Stimulated activated CD4-positive, alpha-beta T cell treated with anti-CD3 and anti-CD28 coated beads, TNF-alpha, amount 100 ng/mL, for 24 hours (primary cell): ENCODE data around the gene TRAP1.

ENCODE experiments used
- DNase-seq, 3 experiments: peaks; one replicate each; pipeline ENCODE4 v3.0.0-alpha.2; 2020; ENCODE audit warnings: low read depth in 3 of 3

The TRAP1 gene

DNA sequence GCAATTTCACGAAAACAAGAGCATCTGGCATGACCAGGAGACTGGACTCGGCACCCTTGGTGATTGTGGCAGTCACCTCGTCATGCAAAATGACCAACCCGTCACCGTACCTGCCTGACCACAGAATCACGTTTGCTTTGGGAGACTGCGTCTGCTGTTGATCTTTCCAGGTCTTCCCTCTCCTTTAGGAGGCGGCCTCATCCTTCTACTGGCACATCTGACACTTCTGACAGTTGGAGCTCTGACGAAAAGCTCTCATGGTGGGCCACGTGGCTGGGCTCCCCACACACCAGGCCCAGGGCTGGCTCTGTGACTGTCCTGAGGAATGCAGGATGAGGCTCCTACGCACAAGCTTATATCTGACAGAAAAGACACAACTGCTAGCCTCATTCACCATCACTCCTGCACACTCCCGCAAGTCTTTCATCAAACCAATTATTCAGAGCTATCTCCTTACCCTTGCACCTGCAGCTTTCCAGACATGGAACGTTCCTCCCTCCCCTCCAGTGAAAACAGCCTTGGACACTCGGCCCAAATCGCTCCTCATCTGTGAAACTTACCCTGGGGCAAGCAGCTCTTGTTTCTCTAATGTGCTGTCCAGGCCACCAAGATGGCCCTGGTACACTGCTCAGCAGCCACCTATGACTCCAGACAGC lies 3.6 kb downstream of the TRAP1 start:
- no peak for DNase-seq

DNA sequence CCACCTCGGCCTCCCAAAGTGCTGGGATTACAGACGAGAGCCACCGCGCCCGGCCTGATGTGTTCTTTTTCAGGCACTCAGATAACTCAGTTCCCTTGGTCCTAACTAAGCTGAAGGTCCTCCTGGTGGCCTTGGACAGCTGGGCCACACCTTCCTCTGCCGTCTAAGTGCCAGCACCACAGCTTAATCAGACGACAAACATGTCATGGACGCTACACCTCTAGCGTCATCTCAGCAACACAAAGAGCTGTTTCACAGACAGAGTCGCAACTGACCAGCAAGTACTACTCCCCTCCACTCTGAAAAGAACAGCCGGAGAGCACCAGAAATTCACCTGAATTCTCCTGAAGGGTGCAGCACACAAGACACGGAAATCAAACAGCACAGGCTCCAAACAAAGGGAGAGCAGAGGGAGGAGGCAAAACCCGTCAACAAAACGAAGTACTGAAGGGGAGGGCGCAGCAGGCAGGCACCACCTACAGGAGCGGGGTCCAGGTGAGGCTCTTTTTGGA lies 4.4 kb downstream of the TRAP1 start:
- no peak for DNase-seq

DNA sequence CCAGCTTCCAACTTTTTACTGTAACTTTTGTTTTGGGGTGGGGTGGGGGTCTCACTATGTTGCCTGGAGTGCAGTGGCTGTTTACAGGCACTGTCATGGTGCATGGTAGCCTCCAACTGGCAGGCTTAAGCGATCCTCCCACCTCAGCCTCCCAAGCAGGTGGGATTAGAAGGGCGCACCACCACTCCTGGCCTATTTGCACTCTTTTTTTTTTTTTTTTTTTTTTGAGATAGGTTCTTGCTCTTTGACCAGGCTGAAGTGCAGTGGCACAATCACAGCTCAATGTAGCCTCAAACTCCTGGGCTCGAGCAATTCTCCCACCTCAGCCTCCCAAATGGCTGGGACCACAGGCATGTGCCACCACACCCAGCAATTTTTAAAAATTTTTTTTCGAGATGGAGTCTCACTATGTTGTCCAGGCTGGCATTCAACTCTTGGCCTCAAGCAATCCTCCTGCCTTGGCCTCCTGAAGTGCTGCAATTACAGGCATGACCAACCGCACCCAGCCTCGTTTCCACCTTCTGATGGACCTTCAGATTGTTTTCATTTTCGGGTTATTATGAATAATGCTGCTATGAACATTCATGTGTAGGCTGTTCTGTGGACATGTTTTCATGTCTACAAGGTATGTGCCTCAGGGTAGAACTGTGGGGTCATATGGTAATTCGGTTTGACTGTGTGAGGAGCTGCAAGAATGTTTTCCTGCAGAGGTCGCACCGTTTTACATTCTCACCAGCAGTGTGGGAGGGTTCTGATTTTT lies 10.9 kb downstream of the TRAP1 start:
- DNase-seq = no peak

DNA sequence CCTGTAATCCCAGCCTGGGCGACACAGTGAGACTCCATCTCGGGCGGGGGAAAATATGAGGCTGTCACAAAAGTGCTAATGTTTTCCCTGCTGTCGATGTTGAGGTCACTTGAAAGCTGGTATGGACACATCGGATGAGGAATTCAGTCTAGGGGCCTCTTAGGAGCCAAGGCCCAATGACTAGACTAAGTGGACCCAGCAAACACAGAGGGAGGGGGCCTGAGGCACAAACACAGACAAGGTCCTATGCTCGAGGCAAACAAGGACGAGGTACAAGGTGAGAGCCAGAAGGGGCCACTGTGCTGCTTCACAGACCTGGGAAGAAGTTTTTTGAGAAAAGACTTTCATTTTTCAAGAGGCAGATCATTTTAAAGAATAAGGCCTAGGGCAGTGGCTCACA lies 15.2 kb downstream of the TRAP1 start:
- DNase-seq = no peak

DNA sequence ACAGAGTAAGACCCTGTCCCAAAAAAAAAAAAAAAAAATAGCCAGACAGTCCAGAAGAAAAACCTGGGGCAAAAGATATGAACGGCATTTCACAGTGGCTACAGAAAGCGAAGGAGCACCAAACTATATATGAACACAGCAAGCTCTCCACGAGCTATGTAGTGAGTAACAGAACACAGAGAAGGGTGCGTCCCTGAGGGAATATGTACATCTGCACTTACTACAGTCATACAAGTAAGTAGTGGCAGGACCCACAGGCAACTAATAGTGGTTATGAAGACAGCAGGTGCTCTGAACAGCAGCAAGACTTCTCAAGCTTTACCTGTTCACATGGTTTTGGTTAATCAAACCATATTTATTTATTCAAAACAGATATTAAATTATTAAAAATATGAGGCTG lies 15.8 kb downstream of the TRAP1 start:
- DNase-seq = no peak

DNA sequence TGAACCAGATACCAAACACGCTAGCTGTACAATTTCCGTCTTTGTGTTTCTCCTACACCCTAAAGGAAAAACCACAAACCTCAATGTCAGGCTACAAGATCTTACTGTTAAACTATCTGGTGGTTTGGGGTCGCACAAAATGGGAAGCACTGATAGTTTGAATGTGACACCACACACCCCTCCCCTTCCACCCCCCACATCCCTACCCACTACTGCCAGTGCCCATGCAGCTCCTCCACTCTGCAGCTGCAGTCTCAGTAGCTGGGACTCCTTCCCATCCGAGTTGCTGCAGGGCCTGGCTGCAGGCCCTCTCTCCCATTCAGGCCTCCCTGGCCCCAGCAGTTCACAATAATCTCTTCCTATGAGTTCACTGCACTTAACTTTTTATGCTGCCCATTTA lies 18.4 kb downstream of the TRAP1 start:
- no peak for DNase-seq

DNA sequence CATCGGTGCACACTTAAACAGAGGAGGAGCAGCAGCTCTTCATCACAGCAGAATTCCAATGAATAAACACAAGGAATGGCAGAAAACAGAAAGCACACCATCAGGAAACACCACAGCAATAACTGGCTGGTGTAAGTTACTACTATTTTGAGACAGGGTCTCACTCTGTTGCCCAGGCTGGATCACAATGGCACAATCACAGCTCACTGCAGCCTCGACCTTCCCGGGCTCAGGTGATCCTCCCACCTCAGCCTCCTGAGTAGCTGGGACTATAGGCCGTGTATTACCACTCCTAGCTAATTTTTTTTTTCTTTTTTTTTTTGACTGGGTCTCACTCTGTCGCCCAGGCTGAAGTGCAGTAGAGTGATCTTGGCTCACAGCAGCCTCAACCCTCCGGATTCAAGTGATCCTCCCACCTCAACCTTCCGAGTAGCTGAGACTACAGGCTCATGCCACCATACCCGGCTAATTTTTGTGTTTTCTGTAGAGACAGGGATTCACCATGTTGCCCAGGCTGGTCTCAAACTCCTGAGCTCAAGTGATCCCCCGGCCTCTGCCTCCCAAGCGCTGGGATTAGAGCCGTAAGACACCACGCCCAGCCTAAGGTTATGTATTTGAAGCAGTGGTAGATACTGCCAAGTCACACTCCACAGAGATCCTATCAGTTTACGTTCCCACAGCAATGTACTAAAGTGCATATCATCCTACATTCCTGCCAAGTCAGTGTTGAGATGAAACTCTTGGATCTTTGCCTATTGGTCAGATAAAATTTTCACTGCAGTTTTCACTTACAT lies 20.7 kb downstream of the TRAP1 start:
- no peak for DNase-seq

DNA sequence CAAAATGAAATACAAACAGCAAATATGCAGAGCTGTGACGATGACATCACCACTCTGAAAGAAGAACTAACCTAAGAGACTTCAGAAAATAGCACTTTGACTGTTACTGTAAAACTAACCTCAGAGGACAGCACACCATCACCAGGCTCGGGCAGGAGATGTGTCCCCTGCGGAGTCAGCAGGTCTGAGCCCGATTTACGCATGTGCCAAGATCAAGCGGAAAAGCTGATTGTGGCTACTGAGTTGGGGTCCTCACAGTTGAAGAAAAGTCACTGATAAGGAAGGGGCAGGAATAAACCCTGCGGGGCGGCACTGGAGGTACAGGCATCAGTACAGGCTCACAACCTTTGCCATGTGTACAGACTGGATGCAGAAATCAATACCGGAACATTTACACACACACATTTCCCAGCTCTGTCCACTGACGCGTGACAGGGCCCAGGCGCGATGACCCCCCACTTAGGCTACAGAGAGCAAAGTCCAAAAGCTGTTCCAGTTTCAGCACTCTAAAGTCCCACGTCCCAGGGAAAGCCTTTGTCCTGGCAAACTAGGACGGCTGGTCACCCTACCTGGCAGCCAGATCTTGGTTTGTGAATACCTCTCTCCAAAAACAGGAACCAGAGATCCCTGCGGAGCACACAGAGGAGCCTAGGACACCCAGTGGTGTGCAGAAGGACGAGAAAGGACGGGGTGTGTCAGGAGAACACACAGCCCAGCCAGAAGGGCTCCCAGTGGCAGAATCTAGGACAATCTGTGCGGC lies 21.5 kb downstream of the TRAP1 start:
- DNase-seq = no peak

DNA sequence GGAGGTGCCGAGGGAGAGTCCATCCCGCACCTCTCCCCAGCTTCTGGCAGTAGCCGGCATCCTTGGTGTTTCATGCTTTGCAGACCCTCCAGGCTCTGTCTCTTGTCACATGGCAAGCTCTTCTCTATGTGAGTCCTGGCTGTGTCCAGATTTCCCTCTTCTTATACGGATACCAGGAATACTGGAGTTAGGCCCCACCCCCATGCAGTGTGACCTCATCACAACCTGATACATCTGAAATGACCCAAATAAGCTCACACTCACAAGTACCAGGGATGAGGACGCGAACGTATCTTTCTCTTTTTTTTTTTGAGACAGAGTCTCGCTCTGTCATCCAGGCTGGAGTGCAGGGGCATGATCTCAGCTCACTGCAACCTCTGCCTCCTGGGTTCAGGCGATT lies 23.3 kb downstream of the TRAP1 start:
- DNase-seq = no peak

DNA sequence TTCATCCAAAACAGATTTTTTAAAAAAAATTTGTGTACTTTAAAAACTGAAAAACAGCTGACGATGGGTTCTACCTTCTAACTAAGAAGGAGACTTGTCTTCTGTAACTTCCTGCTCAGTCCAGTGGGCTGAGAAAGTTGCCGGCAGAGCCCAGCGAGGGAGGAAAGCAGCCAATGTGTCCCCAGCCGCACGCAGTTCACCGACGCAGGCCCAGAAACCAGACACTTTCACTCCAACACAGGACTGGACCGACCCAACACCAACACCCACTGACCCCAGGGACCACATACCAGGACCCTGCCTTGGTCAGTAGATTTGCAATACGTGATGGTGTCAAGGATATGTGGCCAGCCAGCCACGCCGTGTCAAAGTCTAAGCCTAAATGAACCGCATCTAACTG lies 25.6 kb downstream of the TRAP1 start:
- no peak for DNase-seq

DNA sequence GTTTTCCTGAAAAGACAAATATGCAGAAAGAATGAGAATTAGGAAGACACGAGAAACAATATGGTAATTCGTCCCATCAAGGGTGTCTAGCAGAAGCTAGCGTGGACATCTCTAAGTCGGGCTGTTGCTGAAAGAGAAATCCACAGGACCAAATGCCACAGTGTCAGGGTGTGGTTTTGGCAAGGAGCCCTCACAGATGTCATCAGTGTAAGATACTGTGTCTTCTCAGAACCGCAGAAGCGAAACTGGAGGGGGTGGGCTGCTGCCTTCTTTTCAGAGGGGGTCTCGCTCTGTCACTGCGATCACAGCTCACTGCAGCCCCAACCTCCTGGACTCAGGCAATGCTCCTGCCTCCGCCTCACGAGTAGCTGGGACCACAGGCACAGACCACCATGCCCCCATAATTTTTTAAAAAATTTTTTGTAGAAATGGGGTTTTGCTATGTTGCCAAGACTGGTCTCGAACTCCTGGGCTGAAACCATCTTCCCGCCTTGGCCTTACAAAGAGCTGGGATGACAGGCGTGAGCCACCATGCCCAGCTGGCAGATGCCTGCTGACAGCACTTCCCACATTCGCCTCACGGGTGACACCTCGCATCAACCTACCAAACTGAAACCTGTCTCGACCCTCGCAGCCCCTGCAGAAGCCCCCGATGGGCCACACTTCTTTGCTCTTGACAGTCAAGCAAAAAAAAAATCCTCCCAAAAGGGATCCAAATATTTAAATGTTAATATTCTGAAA lies 26.2 kb downstream of the TRAP1 start:
- no peak for DNase-seq

DNA sequence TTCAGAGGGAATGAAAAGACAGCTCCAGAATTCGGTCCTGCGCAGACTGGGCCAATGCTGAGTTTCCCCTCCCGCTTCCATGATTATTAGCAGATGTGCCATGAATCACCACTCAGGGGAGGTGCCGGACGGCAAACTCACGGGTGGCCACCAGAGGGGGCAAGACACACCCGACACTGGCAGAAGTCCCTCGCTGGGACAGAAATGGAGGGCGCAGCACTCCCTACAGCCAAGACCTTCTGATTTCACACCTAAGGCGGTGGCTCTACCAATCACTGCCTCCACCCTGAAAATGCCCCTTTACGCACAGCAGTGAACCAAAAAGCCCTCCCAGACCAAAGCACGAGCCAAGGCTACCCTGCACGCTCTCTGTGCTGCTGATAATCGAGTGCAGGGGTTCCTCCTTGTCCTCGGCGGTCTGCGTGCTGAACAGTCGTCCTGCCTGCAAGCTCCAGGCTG lies 26.8 kb downstream of the TRAP1 start:
- peak; percentile 65 to 80 (median 66) for DNase-seq

DNA sequence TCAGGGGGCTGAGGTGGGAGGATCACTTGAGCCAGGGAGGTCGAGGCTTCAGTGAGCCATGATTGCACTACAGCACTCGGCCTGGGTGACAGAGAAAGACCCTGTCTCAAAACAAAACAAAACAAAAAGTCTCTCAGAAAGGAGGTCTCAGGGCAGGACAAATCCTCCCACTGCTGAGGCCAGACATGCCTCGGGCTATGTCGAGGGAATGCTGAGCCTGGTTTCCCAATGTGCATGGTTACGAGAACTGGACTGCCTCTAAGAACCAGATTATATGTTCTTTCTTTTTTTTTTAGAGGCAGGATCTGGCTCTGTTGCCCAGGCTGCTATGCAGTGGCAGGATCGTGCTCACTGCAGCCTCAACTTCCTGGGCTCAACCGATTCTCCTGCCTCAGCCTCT lies 27.6 kb downstream of the TRAP1 start:
- no peak for DNase-seq

DNA sequence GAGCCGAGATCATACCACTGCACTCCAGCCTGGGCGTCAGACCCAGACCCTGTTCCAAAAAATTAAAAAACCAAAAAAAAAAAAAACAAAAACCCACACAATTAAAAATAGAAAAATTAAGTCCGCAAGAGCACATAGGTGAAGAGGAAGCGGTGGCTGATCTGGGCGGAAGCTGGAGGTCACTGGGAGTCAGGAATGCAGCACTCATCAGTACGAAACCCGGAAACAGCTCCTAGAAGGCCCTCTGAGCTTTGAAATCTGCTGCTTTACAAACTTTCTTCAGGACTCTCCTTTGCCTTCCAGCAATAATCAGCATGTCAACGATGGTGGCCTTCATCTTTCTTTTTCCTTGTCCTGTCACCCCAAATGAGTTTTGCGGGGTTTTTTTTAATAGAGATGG lies 29.5 kb downstream of the TRAP1 start:
- no peak for DNase-seq

DNA sequence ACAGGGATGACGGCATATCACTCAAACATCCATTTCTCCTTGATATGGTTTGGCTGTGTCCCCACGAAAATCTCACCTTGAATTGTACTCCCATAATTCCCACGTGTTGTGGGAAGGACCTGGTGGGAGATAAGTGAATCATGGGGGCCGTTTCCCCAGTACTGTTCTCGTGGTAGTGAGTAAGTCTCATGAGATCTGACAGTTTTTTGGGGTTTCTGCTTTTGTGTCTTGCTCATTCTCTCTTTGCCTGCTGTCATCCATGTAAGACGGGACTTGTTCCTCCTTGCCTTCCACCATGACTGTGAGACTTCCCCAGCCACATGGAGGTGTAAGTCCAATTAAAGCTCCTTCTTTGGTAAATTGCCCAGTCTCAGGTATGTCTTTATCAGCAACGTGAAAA lies 30.3 kb downstream of the TRAP1 start:
- DNase-seq = no peak

DNA sequence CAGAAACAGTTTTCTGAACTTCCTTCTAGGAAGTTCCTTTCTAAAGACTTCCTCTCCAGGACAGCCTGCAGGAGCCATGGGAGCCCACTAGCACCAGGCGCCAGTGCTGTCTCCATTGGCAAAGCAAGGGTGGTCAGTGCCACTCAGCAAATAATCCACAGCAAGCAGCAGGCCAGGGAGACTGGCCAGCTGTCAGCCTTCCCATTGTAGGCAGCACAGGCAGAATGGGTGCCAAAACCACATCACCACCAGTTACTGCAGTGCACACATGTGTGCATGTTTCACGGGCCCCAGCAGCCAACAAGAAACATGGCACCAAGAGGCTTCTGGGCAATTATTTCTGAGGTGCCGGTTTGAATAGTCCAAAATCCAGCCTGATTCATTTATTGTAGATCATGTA lies 36.1 kb downstream of the TRAP1 start:
- no peak for DNase-seq

DNA sequence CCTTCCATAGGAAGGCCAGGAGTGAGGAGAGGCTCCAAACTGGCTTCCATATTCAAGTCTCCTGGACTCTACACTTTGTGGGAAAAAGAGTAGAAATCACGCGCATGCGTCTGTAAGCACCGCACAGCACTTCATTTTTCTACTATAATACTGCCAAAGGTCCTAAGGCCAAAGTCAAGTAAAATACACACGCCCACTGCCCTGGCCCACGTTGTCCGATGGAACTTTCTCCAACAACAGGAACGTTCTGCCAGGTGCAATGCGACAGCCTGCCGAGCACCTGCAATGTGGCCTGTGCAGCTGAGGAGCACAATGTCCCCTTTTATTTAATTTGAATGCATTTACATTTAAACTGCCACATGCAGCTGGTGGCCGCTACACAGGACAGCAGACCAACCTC lies 39.3 kb downstream of the TRAP1 start:
- DNase-seq = no peak

DNA sequence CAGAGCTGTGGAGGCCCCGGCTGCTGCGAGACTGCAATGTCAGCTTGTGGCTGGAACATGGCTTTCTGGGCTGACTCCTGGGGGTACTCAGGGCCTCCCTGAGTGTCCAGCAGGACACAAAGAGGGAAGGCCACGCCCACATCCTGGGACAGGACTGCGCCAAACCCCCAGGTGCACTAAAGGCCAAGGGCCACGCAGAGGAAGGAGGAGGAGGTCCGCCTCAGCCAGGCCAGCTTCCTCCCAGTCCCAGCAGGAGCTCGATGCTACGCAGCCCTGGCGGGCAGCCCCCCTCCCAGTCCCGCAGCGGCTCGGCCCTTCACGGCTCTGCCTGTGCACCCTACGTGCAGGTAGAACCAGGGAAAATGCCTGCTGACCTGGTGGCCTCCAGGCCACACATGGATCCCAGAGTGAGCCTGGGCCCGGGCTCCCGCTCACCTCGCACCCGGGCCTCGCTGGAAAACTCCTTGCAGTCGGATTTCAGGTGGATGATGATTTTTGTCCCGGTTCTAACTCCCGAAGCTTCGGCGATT lies 41.7 kb downstream of the TRAP1 start:
- DNase-seq = no peak

DNA sequence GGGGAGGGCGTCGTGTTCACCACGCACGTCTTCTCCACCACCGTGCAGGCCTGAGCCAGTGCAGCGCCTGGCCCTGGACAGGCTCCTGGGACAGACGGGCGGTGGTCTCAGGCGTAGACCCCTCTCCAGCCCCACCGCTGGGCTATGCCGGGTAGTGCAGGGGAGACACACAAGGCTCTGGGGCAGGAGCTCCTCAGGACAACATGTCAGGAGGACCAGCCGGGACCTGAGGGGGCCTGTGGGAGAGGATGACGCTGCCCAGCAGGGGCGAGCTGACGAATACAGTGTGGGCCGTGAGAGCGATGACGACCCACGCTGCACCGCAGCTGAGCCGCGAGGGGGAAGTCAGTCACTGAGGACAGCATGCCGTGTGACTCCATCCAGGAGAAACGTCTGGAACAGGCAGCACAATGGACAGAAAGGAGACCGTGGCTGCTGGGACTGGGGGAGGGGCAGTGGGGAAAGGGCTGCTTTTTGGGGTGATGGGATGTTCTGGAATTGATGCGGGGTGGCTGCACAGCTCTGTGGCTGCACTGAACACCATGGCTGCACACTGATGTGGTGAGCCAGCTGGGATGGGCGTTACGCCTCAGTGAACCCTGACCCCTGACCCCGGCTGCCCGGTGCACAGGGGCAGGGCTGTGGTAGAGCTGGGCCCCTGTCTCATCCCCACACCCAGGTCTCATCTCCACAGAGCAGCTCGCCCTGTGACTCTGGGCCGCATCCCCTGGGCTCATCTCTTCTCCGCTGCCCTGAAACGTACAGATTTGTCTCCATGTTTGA lies 42.6 kb downstream of the TRAP1 start:
- DNase-seq = no peak
